Fibroblast of villous mesenchyme (primary cell): ENCODE measurements around the gene NDUFA6. TPM values are rescaled to one million over a fixed set of nuclear protein-coding genes. Genes with fewer than 3 reads are reported as not detected.
A peak's percentile ranks its signal among the peaks of the same experiment; 100 is the strongest.

Experiments
- DNase-seq: peaks from one replicate; pipeline ENCODE4 v3.0.0-alpha.2; 2010; ENCODE audit warnings: low read depth
- H3K4me3 ChIP-seq: 2 replicates; pipeline ENCODE4 v1.5.1; 2011; ENCODE audit warnings: low read depth, mild to moderate bottlenecking, low read length
- total RNA-seq: library from RNA; depleted of rRNA; stranded (reverse); fragments of >200 nt; gene quantifications from 2 replicates; pipeline ENCODE4 v1.2.3, GENCODE V29; 2012
- TF ChIP-seq, protein P1 (sequence below): IDR thresholded peaks from 2 replicates; pipeline ENCODE4 v1.5.1; 2012; ENCODE audit warnings: low read depth, mild to moderate bottlenecking, low read length; ENCODE audit not compliant: insufficient read depth

Gene NDUFA6
- total RNA-seq, 1 donor = 40.6 TPM

DNA sequence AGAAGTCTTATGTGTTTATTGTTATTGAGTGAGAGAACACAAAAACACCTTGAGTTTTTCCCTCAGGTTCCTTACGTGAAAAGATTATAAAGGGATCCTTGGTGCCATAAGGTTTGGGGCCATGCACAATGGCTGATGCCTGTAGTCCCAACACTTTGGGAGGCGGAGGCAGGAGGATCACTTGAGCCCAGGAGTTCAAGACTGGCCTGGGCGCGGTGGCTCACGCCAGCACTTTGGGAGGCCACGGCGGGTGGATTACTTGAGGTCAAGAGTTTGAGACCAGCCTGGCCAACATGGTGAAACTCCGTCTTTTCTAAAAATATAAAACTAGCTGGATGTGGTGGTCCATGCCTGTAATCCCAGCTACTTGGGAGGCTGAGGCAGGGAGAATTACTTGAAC is 5.7 kb downstream of the NDUFA6 start:
- no peak overlapping the region for H3K4me3 ChIP-seq
- TF ChIP-seq, protein P1, sequence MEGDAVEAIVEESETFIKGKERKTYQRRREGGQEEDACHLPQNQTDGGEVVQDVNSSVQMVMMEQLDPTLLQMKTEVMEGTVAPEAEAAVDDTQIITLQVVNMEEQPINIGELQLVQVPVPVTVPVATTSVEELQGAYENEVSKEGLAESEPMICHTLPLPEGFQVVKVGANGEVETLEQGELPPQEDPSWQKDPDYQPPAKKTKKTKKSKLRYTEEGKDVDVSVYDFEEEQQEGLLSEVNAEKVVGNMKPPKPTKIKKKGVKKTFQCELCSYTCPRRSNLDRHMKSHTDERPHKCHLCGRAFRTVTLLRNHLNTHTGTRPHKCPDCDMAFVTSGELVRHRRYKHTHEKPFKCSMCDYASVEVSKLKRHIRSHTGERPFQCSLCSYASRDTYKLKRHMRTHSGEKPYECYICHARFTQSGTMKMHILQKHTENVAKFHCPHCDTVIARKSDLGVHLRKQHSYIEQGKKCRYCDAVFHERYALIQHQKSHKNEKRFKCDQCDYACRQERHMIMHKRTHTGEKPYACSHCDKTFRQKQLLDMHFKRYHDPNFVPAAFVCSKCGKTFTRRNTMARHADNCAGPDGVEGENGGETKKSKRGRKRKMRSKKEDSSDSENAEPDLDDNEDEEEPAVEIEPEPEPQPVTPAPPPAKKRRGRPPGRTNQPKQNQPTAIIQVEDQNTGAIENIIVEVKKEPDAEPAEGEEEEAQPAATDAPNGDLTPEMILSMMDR = no peak
- DNase-seq = no peak

GRCh38 chr22:42083119-42083518 is 7.5 kb downstream of the NDUFA6 start:
- TF ChIP-seq, protein P1 = no peak
- H3K4me3 ChIP-seq = no peak overlapping the region
- DNase-seq = no peak

- DNase-seq = peak; percentile 70
- TF ChIP-seq, protein P1 = no peak
- peak overlapping the region; percentile 85 for H3K4me3 ChIP-seq
Measured at GRCh38 chr22:42080287-42080686, 10.3 kb downstream of the NDUFA6 start.

- peak within 1 kb of the TSS; percentile 85 for H3K4me3 ChIP-seq
- DNase-seq = peak; percentile 99
- TF ChIP-seq, protein P1 = no peak
Measured at GRCh38 chr22:42079319-42080251, 11.0 kb downstream of the NDUFA6 start, which contains the start of gene SMDT1. Gene SMDT1, plus strand, starts transcription at chr22:42079700. Its CDS starts 69 bp downstream, at chr22:42079769.

GRCh38 chr22:42078469-42079318 is 11.9 kb downstream of the NDUFA6 start:
- peak overlapping the region; percentile 85 for H3K4me3 ChIP-seq
- DNase-seq = peak; percentile 64
- TF ChIP-seq, protein P1 = no peak

GRCh38 chr22:42077486-42078125 is 13.0 kb downstream of the NDUFA6 start:
- no peak for DNase-seq
- H3K4me3 ChIP-seq = no peak overlapping the region
- TF ChIP-seq, protein P1 = no peak
